ENCODE measurements around the gene ARID3B.

DNA sequence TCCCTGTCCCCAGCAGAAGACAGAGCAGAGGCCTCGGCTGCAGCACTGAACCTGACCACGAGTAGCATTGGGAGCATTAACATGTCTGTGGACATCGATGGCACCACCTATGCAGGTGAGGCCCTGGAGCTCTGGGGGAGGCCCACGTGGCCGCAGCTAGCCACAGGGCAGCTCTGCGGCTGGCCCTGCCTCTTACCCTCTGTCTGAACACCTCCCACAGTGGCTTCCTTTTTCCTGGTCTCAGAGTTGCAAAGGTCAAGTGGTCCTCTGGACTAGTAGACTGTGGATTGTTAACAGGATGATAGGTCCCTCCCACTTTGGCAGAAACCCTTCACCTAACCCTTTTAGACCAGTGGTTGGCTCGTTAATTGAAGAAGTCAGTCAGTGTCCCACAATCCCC is 52.1 kb downstream of the ARID3B start:
- TF ChIP-seq, protein P1, sequence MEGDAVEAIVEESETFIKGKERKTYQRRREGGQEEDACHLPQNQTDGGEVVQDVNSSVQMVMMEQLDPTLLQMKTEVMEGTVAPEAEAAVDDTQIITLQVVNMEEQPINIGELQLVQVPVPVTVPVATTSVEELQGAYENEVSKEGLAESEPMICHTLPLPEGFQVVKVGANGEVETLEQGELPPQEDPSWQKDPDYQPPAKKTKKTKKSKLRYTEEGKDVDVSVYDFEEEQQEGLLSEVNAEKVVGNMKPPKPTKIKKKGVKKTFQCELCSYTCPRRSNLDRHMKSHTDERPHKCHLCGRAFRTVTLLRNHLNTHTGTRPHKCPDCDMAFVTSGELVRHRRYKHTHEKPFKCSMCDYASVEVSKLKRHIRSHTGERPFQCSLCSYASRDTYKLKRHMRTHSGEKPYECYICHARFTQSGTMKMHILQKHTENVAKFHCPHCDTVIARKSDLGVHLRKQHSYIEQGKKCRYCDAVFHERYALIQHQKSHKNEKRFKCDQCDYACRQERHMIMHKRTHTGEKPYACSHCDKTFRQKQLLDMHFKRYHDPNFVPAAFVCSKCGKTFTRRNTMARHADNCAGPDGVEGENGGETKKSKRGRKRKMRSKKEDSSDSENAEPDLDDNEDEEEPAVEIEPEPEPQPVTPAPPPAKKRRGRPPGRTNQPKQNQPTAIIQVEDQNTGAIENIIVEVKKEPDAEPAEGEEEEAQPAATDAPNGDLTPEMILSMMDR (IDR thresholded peaks at IDR 0.05), result no peak
- no peak for TF ChIP-seq TCF7L2 (IDR thresholded peaks at IDR 0.05; ENCODE audit: low read depth, low read length)
- TF ChIP-seq POLR2AphosphoS5 (IDR thresholded peaks at IDR 0.05; ENCODE audit: low read depth, low read length), result no peak
- no peak for TF ChIP-seq SIN3A (IDR thresholded peaks at IDR 0.05; ENCODE audit: borderline replicate concordance, insufficient read depth, low read depth, low read length)
- TF ChIP-seq, protein P2, sequence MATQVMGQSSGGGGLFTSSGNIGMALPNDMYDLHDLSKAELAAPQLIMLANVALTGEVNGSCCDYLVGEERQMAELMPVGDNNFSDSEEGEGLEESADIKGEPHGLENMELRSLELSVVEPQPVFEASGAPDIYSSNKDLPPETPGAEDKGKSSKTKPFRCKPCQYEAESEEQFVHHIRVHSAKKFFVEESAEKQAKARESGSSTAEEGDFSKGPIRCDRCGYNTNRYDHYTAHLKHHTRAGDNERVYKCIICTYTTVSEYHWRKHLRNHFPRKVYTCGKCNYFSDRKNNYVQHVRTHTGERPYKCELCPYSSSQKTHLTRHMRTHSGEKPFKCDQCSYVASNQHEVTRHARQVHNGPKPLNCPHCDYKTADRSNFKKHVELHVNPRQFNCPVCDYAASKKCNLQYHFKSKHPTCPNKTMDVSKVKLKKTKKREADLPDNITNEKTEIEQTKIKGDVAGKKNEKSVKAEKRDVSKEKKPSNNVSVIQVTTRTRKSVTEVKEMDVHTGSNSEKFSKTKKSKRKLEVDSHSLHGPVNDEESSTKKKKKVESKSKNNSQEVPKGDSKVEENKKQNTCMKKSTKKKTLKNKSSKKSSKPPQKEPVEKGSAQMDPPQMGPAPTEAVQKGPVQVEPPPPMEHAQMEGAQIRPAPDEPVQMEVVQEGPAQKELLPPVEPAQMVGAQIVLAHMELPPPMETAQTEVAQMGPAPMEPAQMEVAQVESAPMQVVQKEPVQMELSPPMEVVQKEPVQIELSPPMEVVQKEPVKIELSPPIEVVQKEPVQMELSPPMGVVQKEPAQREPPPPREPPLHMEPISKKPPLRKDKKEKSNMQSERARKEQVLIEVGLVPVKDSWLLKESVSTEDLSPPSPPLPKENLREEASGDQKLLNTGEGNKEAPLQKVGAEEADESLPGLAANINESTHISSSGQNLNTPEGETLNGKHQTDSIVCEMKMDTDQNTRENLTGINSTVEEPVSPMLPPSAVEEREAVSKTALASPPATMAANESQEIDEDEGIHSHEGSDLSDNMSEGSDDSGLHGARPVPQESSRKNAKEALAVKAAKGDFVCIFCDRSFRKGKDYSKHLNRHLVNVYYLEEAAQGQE (IDR thresholded peaks at IDR 0.05; ENCODE audit: insufficient read depth in 1 of 2, low read depth in 2 of 2, low read length in 1 of 2), result no peak

All from Panc1 (cell line).